NCI-H460 (cell line): ENCODE measurements around the gene FLNA. TPM values are rescaled to one million over a fixed set of nuclear protein-coding genes. Genes with fewer than 3 reads are reported as not detected.
"Not testable (repeated sequence)": the region's sequence is repeated elsewhere in the genome, so short reads cannot be mapped to it uniquely, and the experiment has no call there.

Experiments used
- DNase-seq: peaks from one replicate; pipeline ENCODE4 v3.0.0-alpha.2; 2016; ENCODE audit warnings: low read depth; ENCODE audit errors: extremely low read depth
- small RNA-seq, 2 experiments: library from RNA; depleted of rRNA; stranded (forward); fragments of <200 nt; gene quantifications; one replicate each; pipeline ENCODE3, GENCODE V24; 2014
- total RNA-seq: library from RNA; depleted of rRNA; stranded (reverse); fragments of >200 nt; shearing (Covaris generic); gene quantifications from 2 replicates; pipeline ENCODE4 v1.2.3, GENCODE V29; 2014; rRNA removed

Gene FLNA
- total RNA-seq, 1 experiment from 2014 or later = 901 TPM

DNA sequence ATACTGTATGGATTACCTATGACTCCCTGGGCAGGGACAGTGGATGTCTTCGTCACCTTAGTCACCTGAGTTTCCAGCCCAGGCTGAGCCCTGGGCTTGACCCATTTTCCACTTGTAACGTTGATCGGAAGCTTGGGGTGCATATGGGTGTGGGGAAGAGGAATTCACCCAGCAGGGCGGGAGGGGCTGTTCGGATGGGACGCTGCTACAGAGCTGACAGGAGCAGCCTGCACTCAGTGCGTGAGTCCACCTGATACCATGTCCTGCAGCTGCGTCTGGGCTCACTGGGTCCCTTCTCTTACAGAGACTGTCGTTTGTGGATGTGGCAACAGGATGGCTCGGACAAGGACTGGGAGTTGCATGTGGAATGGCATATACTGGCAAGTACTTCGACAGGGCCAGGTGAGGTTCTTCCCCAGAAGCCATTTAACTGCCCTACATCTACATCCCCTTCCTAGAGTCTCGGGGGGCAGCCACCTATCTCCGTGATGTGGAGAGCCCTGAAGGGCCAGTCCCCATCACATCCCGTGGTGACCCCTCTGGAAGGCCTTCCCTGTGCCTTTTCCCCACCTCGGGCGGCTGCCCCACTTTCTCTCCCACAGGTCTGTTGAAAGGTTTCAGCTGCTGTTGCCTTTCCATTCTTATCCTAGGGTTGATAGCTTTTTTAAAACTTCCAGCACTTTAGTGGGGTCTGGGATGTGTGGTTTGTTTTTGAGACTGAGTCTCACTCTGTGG lies 65.2 kb downstream of the FLNA start:
- no peak for DNase-seq

DNA sequence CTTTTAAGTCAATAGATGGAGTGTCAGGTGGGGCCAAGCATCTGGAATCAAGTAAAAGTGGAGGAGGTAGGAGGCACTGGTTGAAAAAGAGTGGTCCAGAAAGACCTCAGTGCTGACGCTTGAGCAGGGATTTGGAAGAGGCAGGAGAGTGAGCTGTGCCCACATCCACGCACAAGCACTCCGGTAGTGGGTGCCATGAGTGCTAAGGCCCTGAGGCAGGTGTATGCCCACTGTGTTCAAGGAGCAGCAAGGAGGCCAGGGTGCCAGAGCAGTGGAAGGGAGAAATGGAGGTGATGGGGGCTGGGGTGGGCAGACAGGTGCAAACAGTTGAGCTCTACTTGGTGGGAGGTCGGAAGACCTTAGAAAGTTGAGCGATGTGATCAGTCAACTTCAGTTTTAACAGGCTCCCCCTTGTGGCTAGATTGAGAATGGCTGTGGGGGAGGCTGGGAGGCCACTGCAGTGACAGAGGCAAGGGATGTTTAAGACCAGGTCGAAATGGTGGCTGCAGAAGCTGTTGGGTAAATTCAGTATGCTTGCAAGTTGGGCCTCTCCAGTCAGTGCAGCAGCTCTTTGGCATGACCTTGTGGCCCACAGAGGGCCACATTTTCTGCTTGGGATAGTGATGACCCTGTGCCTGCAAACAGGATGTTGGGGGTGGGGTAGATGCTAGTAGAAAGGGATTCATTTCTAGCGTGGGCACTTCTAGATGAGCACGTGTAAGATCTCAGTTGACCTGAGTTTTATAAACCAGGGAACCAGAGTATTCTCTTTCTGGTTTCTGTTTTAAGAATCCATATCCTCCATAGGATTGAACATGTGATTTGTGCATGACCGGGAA lies 66.1 kb downstream of the FLNA start:
- peak; percentile 50 for DNase-seq

DNA sequence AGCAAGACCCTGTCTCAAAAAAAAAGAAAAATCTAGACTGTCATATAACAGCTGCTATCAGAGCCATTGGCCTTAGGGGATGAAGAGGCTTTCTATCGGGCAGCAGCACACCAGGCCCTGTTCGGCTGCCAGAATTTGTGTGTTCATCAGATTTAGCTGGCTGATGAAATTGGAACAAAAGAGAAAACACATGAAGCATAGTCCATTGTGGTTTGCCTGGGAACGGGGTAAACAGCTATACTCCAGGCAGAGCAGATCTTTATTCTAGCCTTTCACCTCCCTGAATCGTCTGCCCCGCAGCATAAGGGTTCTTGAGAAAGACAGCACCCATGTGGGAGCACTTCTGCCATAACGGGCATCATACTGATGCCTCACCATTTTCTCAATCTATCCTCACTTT lies 67.2 kb downstream of the FLNA start:
- no peak for DNase-seq

DNA sequence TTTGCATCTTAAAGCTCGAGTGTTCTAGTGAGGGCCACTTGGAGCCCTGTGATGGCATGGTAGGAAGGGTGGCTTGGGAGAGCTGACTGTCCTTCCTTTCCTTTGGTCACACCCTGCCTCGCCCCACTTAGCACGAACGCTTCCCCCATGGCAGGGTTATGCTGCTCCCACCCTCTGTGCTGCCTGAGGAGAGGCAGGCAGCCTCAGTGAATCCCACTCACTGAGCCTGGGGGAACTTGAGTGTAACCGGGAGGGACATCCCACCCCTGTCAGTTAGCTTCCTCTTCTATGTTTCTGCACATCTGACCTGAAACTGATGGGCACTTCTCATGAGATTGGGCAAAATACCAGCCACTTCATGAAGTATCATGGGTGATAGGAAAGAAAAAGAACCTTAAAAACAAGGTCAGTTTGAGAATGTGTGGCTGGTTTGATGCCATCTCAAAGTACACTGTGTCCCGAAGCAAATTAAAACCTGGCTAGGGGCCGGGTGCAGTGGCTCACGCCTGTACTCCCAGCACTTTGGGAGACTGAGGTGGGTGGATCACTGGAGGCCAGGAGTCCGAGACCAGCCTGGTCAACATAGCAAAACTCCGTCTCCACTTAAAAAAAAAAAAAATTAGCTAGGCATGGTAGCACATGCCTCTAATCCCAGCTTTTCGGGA lies 68.8 kb downstream of the FLNA start:
- no peak for DNase-seq

DNA sequence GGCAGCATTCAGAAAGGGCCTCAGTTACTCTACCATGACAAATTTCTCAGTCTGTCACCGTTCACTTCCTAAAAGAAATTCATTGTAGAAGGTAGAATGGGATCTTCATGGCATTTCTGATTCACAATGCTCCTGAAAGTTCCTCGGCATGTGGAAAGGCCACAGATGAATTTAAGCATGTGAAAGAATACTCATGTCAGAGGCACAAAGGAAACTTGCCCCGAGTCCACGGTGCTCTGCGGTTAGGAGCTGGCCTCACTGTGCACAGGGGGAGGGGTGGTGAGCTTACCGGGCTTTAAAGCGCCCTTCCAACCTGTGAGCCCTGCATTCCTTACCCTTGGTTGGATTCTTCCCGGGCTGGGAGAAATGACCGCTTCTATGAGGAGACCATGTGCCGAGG lies 69.6 kb downstream of the FLNA start:
- no peak for DNase-seq

DNA sequence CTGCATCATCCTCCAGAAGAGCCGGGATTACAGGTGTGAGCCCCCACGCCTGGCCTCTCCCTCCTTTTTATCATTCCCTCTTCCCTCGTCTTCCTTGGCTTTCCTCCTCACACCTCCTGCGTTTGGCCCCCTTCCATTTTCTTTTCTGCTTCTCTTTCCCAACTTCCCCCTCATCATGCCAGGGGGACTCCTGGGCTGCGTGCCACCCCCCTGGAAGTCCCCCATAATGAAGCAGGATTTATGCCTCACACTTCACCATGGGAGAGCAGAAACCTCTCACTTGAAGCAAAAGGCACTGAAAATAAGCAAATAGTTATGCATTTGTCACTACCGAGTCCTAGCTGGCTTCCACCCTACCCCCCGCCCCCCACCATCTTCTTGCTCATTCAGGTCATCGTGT lies 71.0 kb downstream of the FLNA start:
- no peak for DNase-seq

DNA sequence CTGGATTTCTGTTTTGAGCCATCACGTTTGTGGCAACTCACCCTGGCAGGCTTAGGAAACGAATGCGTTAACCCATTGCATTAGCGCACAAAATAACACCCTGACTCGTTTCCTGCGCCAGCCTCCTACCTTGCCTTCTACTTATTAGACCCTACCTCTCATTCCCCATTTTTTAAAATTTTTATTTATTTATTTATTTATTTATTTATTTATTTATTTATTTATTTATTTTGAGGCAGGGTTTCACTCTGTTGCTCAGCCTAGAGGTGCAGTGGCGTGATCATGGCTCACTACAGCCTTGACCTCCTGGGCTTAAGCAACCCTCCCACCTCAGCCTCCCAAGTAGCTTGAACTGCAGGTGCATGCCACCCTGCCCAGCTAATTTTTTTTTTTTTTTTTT lies 71.4 kb downstream of the FLNA start:
- not testable (repeated sequence) for DNase-seq

DNA sequence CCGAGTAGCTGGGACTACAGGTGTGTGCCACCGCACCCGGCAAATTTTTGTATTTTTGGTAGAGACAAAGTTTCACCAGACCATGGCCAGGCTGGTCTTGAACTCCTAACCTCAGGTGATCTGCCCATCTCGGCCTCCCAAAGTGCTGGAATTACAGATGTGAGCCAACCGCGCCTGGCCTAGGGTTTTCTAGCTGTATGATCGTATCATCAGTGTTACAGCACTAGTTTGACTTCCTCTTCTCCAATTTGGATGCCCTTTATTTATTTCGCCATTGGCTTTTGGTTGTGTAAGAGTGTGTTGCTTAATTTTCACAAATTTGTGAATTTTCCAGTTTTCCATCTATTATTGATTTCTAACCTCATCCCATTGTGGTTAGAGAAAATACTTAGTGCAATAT lies 73.6 kb downstream of the FLNA start:
- no peak for DNase-seq

Small RNA genes within 50 kb of the gene (small RNA-seq; reads per million reads assigned to genes)
- 0 reads per million in 2 experiments for gene SNORA70

Other genes with a start within 250 kb of the FLNA start
- gene OPN1LW, start 230.4 kb downstream of the FLNA start, total RNA-seq = not detected in 2 replicates
- gene OPN1MW, start 192.0 kb downstream of the FLNA start, total RNA-seq = not detected in 2 replicates
- gene OPN1MW2, start 154.9 kb downstream of the FLNA start, total RNA-seq = not detected in 2 replicates
- gene OPN1MW3, start 117.1 kb downstream of the FLNA start, total RNA-seq = not detected in 2 replicates
- gene TEX28, start 79.5 kb downstream of the FLNA start, total RNA-seq = not detected in 2 replicates
- gene TKTL1, start 78.8 kb downstream of the FLNA start, total RNA-seq = not detected in 2 replicates
- 85.8 and 98.2 TPM in 2 replicates for gene EMD, start 4.7 kb upstream of the FLNA start, total RNA-seq
- gene RPL10, start 23.7 kb upstream of the FLNA start, total RNA-seq = 5,948 and 7,043 TPM in 2 replicates
- gene DNASE1L1, start 34.6 kb upstream of the FLNA start, total RNA-seq = 45.8 and 48.9 TPM in 2 replicates
- 43.7 and 53.6 TPM in 2 replicates for gene TAFAZZIN, start 36.9 kb upstream of the FLNA start, total RNA-seq
- gene ATP6AP1, start 54.0 kb upstream of the FLNA start, total RNA-seq = 99.0 and 105 TPM in 2 replicates
- gene GDI1, start 62.5 kb upstream of the FLNA start, total RNA-seq = 99.9 and 117 TPM in 2 replicates
- 62.2 and 67.5 TPM in 2 replicates for gene FAM50A, start 69.5 kb upstream of the FLNA start, total RNA-seq
- 6.5 and 7.1 TPM in 2 replicates for gene PLXNA3, start 83.6 kb upstream of the FLNA start, total RNA-seq
- gene LAGE3, start 104.6 kb upstream of the FLNA start, total RNA-seq = 35.4 and 45.5 TPM in 2 replicates
- gene UBL4A, start 112.0 kb upstream of the FLNA start, total RNA-seq = 93.2 and 97.7 TPM in 2 replicates
- gene SLC10A3, start 116.0 kb upstream of the FLNA start, total RNA-seq = 27.9 and 34.8 TPM in 2 replicates
- 42.1 and 44.3 TPM in 2 replicates for gene FAM3A, start 141.6 kb upstream of the FLNA start, total RNA-seq
- gene G6PD, start 172.2 kb upstream of the FLNA start, total RNA-seq = 369 and 378 TPM in 2 replicates
- 33.2 and 37.9 TPM in 2 replicates for gene IKBKG, start 173.0 kb upstream of the FLNA start, total RNA-seq
- gene CTAG1A, start 210.5 kb upstream of the FLNA start, total RNA-seq = not detected in 2 replicates
- gene CTAG1B, start 244.6 kb upstream of the FLNA start, total RNA-seq = not detected in 2 replicates